GM23338 (cell line): ENCODE data around the gene RNF41. TPM values are rescaled to one million over a fixed set of nuclear protein-coding genes. Genes with fewer than 3 reads are reported as not detected.

Source experiments
- ATAC-seq: fragments of 200-7000 bp; cut with Tn5 transposase; 3 replicates; pipeline ENCODE4 v1.9.1; 2020
- DNase-seq: peaks from one replicate; pipeline ENCODE4 v3.0.0-alpha.2; 2015; ENCODE audit warnings: low spot score
- H2AFZ ChIP-seq: fragments of 200-600 bp; sonication (generic); 2 replicates; pipeline ENCODE4 v1.8.0; 2016; ENCODE audit warnings: antibody characterized with exemption, mild to moderate bottlenecking, moderate library complexity
- H3F3A ChIP-seq: fragments of 200-600 bp; sonication (generic); replicated peaks from 2 replicates; pipeline ENCODE4 v1.8.0; 2017; ENCODE audit warnings: antibody characterized with exemption, mixed run types, low read depth
- H3K27ac ChIP-seq: fragments of 200-600 bp; sonication (generic); 2 replicates; pipeline ENCODE4 v1.6.1; 2016; ENCODE audit warnings: low read depth
- H3K27me3 ChIP-seq: fragments of 200-600 bp; sonication (generic); 2 replicates; pipeline ENCODE4 v1.8.0; 2016; ENCODE audit warnings: mild to moderate bottlenecking, mixed run types, moderate library complexity; ENCODE audit not compliant: insufficient read depth
- H3K36me3 ChIP-seq: fragments of 200-600 bp; sonication (generic); 2 replicates; pipeline ENCODE4 v1.8.0; 2016; ENCODE audit warnings: mild to moderate bottlenecking; ENCODE audit not compliant: insufficient read depth
- H3K4me1 ChIP-seq: fragments of 200-600 bp; sonication (generic); 2 replicates; pipeline ENCODE4 v1.8.0; 2016; ENCODE audit warnings: mild to moderate bottlenecking, moderate library complexity; ENCODE audit not compliant: insufficient read depth
- H3K4me2 ChIP-seq: fragments of 200-600 bp; sonication (generic); 2 replicates; pipeline ENCODE4 v1.7.1; 2017; ENCODE audit warnings: mixed run types
- H3K4me3 ChIP-seq: fragments of 200-600 bp; sonication (generic); 2 replicates; pipeline ENCODE4 v1.6.1; 2016; ENCODE audit warnings: mixed run types
- H3K79me2 ChIP-seq: fragments of 200-600 bp; sonication (generic); replicated peaks from 2 replicates; pipeline ENCODE4 v1.8.0; 2017; ENCODE audit warnings: mild to moderate bottlenecking; ENCODE audit not compliant: insufficient read depth
- H3K9me2 ChIP-seq: fragments of 200-600 bp; sonication (generic); 2 replicates; pipeline ENCODE4 v1.8.0; 2017; ENCODE audit not compliant: insufficient read depth
- H4K20me1 ChIP-seq: fragments of 200-600 bp; sonication (generic); replicated peaks from 2 replicates; pipeline ENCODE4 v1.8.0; 2017; ENCODE audit warnings: mild to moderate bottlenecking; ENCODE audit not compliant: insufficient read depth
- H3K27ac Mint-ChIP-seq: 2 replicates; pipeline ENCODE4 v1.8.0; 2020; ENCODE audit warnings: inconsistent platforms, mild to moderate bottlenecking, moderate library complexity, mixed read lengths
- H3K27me3 Mint-ChIP-seq: 3 replicates; pipeline ENCODE4 v1.8.0; 2022; ENCODE audit warnings: low read depth, mild to moderate bottlenecking, moderate library complexity, mixed read lengths, inconsistent platforms; ENCODE audit not compliant: insufficient read depth, poor library complexity
- H3K36me3 Mint-ChIP-seq: 3 replicates; pipeline ENCODE4 v1.8.0; 2021; ENCODE audit warnings: low read depth, mild to moderate bottlenecking, inconsistent platforms, moderate library complexity, mixed read lengths
- H3K4me1 Mint-ChIP-seq: 3 replicates; pipeline ENCODE4 v1.8.0; 2020; ENCODE audit warnings: mild to moderate bottlenecking, inconsistent platforms, mixed read lengths
- H3K4me3 Mint-ChIP-seq: 3 replicates; pipeline ENCODE4 v1.8.0; 2021; ENCODE audit warnings: moderate library complexity, mild to moderate bottlenecking, inconsistent platforms, mixed read lengths
- H3K9me3 Mint-ChIP-seq: 3 replicates; pipeline ENCODE4 v1.8.0; 2020; ENCODE audit warnings: moderate library complexity, mild to moderate bottlenecking, inconsistent platforms, mixed read lengths
- CREB1 ChIP-seq: fragments of 250-450 bp; sonication (Bioruptor Pico); IDR thresholded peaks from 2 replicates; pipeline ENCODE4 v1.5.0; 2020; ENCODE audit warnings: low read depth, mild to moderate bottlenecking, moderate library complexity
- EZH2 ChIP-seq: fragments of 200-600 bp; sonication (generic); IDR thresholded peaks from one replicate; pipeline ENCODE4 v1.8.0; 2017; ENCODE audit warnings: antibody characterized with exemption, mild to moderate bottlenecking, low read depth; ENCODE audit not compliant: unreplicated experiment
- JUNB ChIP-seq: IDR thresholded peaks from one replicate; pipeline ENCODE4 v1.6.1; 2016; ENCODE audit warnings: antibody characterized with exemption; ENCODE audit not compliant: unreplicated experiment
- NANOG ChIP-seq: IDR thresholded peaks from 2 replicates; pipeline ENCODE4 v1.6.1; 2016; ENCODE audit warnings: antibody characterized with exemption, borderline replicate concordance
- STAT1 ChIP-seq: IDR thresholded peaks from one replicate; pipeline ENCODE4 v1.6.1; 2016; ENCODE audit warnings: antibody characterized with exemption; ENCODE audit not compliant: unreplicated experiment
- ZNF114 ChIP-seq: fragments of 250-450 bp; sonication (Bioruptor Pico); IDR thresholded peaks from 2 replicates; pipeline ENCODE4 v1.5.0; 2020; ENCODE audit warnings: mild to moderate bottlenecking, moderate library complexity
- ZNF331 ChIP-seq: fragments of 250-450 bp; sonication (Bioruptor Pico); IDR thresholded peaks from 2 replicates; pipeline ENCODE4 v1.5.0; 2020; ENCODE audit warnings: low read depth, mild to moderate bottlenecking, moderate library complexity
- polyA plus RNA-seq: library from polyadenylated mRNA; unstranded; fragments of >200 nt; fragmentation: Nextera tagmentation; extraction: Ambion mirVana; gene quantifications from 2 replicates; pipeline ENCODE4 v1.2.1, GENCODE V29; 2016
- total RNA-seq: library from RNA; depleted of rRNA; stranded (reverse); fragments of >200 nt; shearing (Covaris generic); gene quantifications from 2 replicates; pipeline ENCODE4 v1.2.3, GENCODE V29; 2014
- TF ChIP-seq, protein P1 (sequence below): IDR thresholded peaks from 2 replicates; pipeline ENCODE4 v1.6.1; 2016; ENCODE audit warnings: antibody characterized with exemption
- TF ChIP-seq, protein P2 (sequence below), 2 experiments: fragments of 200-600 bp in 1 of 2; sonication (generic) in 1 of 2; conservative IDR thresholded peaks; 2 replicates each; pipeline versions ENCODE4 v1.5.1 to v1.6.1; 2016 to 2017; ENCODE audit warnings: antibody characterized with exemption in 2 of 2, low read depth in 2 of 2, mild to moderate bottlenecking in 2 of 2, moderate library complexity in 1 of 2

RNF41 gene
- total and polyA plus RNA-seq, 2 experiments from 2014 or later: 15.3 to 77.1 TPM

DNA sequence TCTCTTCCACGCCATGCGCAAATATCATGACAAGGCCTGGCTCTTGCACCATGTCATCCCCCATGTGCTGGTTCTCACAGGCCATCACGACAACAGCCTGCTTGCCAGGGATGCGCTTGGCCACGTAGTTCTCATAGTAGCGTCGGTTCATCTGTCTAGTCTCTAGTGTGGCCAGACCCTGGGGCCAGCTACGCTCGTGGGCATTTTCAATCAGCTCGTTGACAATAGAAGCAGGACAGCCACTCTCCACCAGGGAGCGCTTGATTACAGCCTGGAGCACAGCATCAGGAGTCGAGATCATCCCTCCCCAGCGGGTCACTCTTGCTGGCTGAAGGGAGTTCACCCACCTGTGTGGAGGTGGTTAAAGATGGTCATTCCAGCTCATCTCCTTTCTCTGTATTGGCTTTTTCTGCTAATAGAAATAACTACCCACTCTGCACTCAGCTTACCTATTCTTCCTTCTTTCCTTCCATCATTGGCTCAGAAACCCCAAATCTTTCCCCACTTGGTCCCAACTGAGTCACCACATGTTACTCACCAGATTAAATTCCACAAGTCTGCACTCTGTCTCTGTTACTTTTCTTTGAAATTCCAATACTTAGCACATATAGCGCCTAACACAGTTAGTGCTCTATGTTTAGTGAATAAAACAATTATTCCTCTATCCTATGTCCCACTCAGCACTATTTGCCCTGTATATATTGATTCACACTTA is 15.1 kb downstream of the RNF41 start:
- Mint-ChIP-seq H3K27ac (0 out of 2 replicates have a peak overlapping the region, but pooled peaks have one; percentile 16), H3K4me1 (no peaks in the 10 kb centered on the region; the same call in 2 of the 3 replicates), H3K4me3 (no peak overlapping the region), H3K36me3 (peaks cover 75% of the 10 kb centered on the region), H3K27me3 (no peaks in the 10 kb centered on the region), H3K9me3 (no peaks in the 10 kb centered on the region)
- ATAC-seq (peak; percentile 98), DNase-seq (peak; percentile 90)
- Histone ChIP-seq H3K4me2 (no peak overlapping the region), H3K27me3 (no peaks in the 10 kb centered on the region), H3K36me3 (peaks cover 42% of the 10 kb centered on the region), H4K20me1 (peaks cover 8% of the 10 kb centered on the region), H3K27ac (0 out of 2 replicates have a peak overlapping the region, but pooled peaks have one; percentile 71), H3K4me1 (no peaks in the 10 kb centered on the region), H3F3A (peaks cover 26% of the 10 kb centered on the region), H3K9me2 (no peaks in the 10 kb centered on the region), H3K4me3 (no peak overlapping the region), H2AFZ (no peak overlapping the region), H3K79me2 (no peaks in the 10 kb centered on the region)
- TF ChIP-seq, protein P1, sequence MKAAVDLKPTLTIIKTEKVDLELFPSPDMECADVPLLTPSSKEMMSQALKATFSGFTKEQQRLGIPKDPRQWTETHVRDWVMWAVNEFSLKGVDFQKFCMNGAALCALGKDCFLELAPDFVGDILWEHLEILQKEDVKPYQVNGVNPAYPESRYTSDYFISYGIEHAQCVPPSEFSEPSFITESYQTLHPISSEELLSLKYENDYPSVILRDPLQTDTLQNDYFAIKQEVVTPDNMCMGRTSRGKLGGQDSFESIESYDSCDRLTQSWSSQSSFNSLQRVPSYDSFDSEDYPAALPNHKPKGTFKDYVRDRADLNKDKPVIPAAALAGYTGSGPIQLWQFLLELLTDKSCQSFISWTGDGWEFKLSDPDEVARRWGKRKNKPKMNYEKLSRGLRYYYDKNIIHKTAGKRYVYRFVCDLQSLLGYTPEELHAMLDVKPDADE: no peak
- TF ChIP-seq CREB1 (CRISPR knock-in tag): no peak
- no peak for TF ChIP-seq ZNF331 (CRISPR knock-in tag)
- TF ChIP-seq, protein P2, sequence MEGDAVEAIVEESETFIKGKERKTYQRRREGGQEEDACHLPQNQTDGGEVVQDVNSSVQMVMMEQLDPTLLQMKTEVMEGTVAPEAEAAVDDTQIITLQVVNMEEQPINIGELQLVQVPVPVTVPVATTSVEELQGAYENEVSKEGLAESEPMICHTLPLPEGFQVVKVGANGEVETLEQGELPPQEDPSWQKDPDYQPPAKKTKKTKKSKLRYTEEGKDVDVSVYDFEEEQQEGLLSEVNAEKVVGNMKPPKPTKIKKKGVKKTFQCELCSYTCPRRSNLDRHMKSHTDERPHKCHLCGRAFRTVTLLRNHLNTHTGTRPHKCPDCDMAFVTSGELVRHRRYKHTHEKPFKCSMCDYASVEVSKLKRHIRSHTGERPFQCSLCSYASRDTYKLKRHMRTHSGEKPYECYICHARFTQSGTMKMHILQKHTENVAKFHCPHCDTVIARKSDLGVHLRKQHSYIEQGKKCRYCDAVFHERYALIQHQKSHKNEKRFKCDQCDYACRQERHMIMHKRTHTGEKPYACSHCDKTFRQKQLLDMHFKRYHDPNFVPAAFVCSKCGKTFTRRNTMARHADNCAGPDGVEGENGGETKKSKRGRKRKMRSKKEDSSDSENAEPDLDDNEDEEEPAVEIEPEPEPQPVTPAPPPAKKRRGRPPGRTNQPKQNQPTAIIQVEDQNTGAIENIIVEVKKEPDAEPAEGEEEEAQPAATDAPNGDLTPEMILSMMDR (conservative IDR thresholded peaks at IDR 0.05; ENCODE audit: low read depth in 2 of 2): peak; percentile 65 to 83
- no peak for TF ChIP-seq STAT1

DNA sequence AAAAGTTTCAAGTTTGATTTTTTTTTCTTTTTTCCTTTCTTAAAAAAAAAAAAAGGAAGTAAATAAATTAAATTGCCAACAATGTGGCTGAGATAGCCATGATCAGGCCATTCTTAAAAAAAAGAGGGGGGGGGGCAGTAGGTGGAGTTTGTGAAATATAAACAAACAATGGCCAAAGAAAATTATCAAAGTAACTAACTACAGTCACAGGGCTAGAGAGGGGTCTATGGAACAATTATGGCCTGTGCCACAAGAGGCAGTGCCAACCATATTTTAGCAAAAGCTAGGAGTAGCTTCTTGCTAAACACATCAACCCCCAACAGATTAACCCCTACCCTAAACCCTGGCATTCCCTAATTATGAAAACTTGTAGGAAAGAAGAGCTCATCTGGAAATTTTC is 16.3 kb downstream of the RNF41 start:
- Histone ChIP-seq H3K79me2 (no peaks in the 10 kb centered on the region), H2AFZ (no peak overlapping the region), H3K9me2 (no peaks in the 10 kb centered on the region), H3K4me3 (no peak overlapping the region), H3K27me3 (no peaks in the 10 kb centered on the region), H3K4me2 (no peak overlapping the region), H4K20me1 (peaks cover 8% of the 10 kb centered on the region), H3K4me1 (no peaks in the 10 kb centered on the region), H3K27ac (no peak overlapping the region), H3F3A (peaks cover 26% of the 10 kb centered on the region), H3K36me3 (peaks cover 32% of the 10 kb centered on the region)
- no peak overlapping the region for H3K4me3 Mint-ChIP-seq
- no peak overlapping the region for H3K27ac Mint-ChIP-seq
- ATAC-seq: no peak
- TF ChIP-seq ZNF114: no peak
- no peak for TF ChIP-seq EZH2
- no peak for TF ChIP-seq NANOG
- TF ChIP-seq, protein P2 (conservative IDR thresholded peaks at IDR 0.05; ENCODE audit: low read depth in 2 of 2): no peak
- TF ChIP-seq JUNB: no peak
- TF ChIP-seq CREB1 (CRISPR knock-in tag): no peak
- no peak for DNase-seq
- H3K4me1 Mint-ChIP-seq: no peaks in the 10 kb centered on the region; the same call in 2 of the 3 replicates
- no peaks in the 10 kb centered on the region for H3K27me3 Mint-ChIP-seq
- no peaks in the 10 kb centered on the region for H3K9me3 Mint-ChIP-seq
- peaks cover 63% of the 10 kb centered on the region for H3K36me3 Mint-ChIP-seq
